ENCODE results near the gene FCRL5.
"Not testable (repeated sequence)": the region's sequence is repeated elsewhere in the genome, so short reads cannot be mapped to it uniquely, and the experiment has no call there.

DNA sequence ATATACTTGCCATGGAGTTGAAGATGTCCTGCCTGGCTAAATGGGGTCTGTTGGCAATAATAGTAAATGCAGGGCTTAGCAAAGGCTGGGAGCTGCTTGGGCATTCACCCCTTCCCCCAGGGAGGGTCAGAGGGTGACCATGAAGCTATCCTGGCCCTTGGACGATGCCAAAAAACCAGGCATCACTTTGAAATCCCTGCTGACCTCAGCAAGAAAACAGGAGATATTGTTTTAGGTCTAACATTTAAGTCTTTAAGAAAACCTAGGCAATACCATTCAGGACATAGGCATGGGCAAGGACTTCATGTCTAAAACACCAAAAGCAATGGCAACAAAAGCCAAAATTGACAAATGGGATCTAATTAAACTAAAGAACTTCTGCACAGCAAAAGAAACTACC lies 4.2 kb downstream of the FCRL5 start:
- TF ChIP-seq, protein P1, sequence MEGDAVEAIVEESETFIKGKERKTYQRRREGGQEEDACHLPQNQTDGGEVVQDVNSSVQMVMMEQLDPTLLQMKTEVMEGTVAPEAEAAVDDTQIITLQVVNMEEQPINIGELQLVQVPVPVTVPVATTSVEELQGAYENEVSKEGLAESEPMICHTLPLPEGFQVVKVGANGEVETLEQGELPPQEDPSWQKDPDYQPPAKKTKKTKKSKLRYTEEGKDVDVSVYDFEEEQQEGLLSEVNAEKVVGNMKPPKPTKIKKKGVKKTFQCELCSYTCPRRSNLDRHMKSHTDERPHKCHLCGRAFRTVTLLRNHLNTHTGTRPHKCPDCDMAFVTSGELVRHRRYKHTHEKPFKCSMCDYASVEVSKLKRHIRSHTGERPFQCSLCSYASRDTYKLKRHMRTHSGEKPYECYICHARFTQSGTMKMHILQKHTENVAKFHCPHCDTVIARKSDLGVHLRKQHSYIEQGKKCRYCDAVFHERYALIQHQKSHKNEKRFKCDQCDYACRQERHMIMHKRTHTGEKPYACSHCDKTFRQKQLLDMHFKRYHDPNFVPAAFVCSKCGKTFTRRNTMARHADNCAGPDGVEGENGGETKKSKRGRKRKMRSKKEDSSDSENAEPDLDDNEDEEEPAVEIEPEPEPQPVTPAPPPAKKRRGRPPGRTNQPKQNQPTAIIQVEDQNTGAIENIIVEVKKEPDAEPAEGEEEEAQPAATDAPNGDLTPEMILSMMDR (IDR thresholded peaks at IDR 0.05; ENCODE audit: insufficient read depth, low read length), result not testable (repeated sequence)
- not testable (repeated sequence) for TF ChIP-seq GABPA (IDR thresholded peaks at IDR 0.05; ENCODE audit: low read depth); REST (IDR thresholded peaks at IDR 0.05; ENCODE audit: insufficient replicate concordance, low read depth); SPI1 (IDR thresholded peaks at IDR 0.05; ENCODE audit: borderline replicate concordance, low read depth); POLR2AphosphoS5 (IDR thresholded peaks at IDR 0.05; ENCODE audit: low read depth)

All from HL-60 (cell line).